SK-N-SH (cell line): ENCODE data around the gene POLDIP3. TPM values are rescaled to one million over a fixed set of nuclear protein-coding genes. Genes with fewer than 3 reads are reported as not detected.

Experiments used
- CTCF ChIA-PET: fragments of 300-600, 350-600 bp; formaldehyde crosslinking; extraction: SDS; loops from one replicate; lab custom pipeline; 2021; lab: Yijun Ruan, JAX
- POLR2A ChIA-PET: fragments of 350-600 bp; sonication (Branson Sonifier 250); formaldehyde crosslinking; extraction: SDS; loops from one replicate; lab custom pipeline; 2020; ENCODE audit warnings: antibody characterized with exemption, inconsistent platforms; lab: Yijun Ruan, JAX
- DNase-seq: peaks from one replicate; pipeline ENCODE4 v3.0.0; 2012
- H2AFZ ChIP-seq: fragments of 200-600 bp; sonication (generic); 2 replicates; pipeline ENCODE4 v1.8.1; 2016; ENCODE audit warnings: antibody characterized with exemption, mild to moderate bottlenecking, low read depth
- H3F3A ChIP-seq: fragments of 200-600 bp; sonication (generic); replicated peaks from 2 replicates; pipeline ENCODE3; 2016; ENCODE audit warnings: antibody characterized with exemption, mild to moderate bottlenecking; ENCODE audit not compliant: insufficient read depth
- H3K27ac ChIP-seq, 2 experiments: fragments of 200-500 bp in 1 of 2; fragments of 200-600 bp in 1 of 2; sonication (Bioruptor generic) in 1 of 2; sonication (generic), shearing (Covaris generic) in 1 of 2; 2 replicates each; pipeline versions ENCODE4 v1.5.1 to v1.6.1; 2014 to 2016; ENCODE audit warnings: low read depth in 2 of 2, inconsistent platforms in 1 of 2, low read length in 1 of 2, mild to moderate bottlenecking in 1 of 2, mixed read lengths in 1 of 2
- H3K27me3 ChIP-seq: fragments of 200-600 bp; sonication (generic), shearing (Covaris generic); 2 replicates; pipeline ENCODE4 v1.6.1; 2016; ENCODE audit warnings: mixed run types; ENCODE audit not compliant: insufficient read depth
- H3K36me3 ChIP-seq, 2 experiments: fragments of 200-500 bp in 1 of 2; fragments of 200-600 bp in 1 of 2; sonication (Bioruptor generic) in 1 of 2; sonication (generic) in 1 of 2; replicated peaks in 1 of 2; 2 replicates each; pipeline versions ENCODE3 to v1.5.1; 2014 to 2016; ENCODE audit warnings: low read length in 1 of 2, mild to moderate bottlenecking in 1 of 2; ENCODE audit not compliant: insufficient read depth in 2 of 2, control insufficient read depth in 1 of 2
- H3K4me1 ChIP-seq, 2 experiments: fragments of 200-500 bp in 1 of 2; fragments of 200-600 bp in 1 of 2; sonication (Bioruptor generic) in 1 of 2; sonication (generic), shearing (Covaris generic) in 1 of 2; 2 replicates each; pipeline versions ENCODE4 v1.5.1 to v1.6.1; 2014 to 2016; ENCODE audit warnings: low read depth in 1 of 2, low read length in 1 of 2, mixed run types in 1 of 2; ENCODE audit not compliant: insufficient read depth in 2 of 2, control insufficient read depth in 1 of 2
- H3K4me2 ChIP-seq: fragments of 200-600 bp; sonication (generic), shearing (Covaris generic); 2 replicates; pipeline ENCODE4 v1.6.1; 2017; ENCODE audit warnings: mixed run types
- H3K4me3 ChIP-seq, 2 experiments: fragments of 200-500 bp in 1 of 2; fragments of 200-600 bp in 1 of 2; sonication (Bioruptor generic) in 1 of 2; sonication (generic), shearing (Covaris generic) in 1 of 2; 2 replicates each; pipeline versions ENCODE4 v1.5.1 to v1.8.1; 2014 to 2016; ENCODE audit warnings: low read depth in 2 of 2, inconsistent platforms in 1 of 2, low read length in 1 of 2, mild to moderate bottlenecking in 1 of 2, mixed read lengths in 1 of 2, moderate library complexity in 1 of 2
- H3K79me2 ChIP-seq: fragments of 200-600 bp; sonication (generic); 2 replicates; pipeline ENCODE4 v1.8.1; 2017; ENCODE audit warnings: mild to moderate bottlenecking; ENCODE audit not compliant: insufficient read depth
- H3K9ac ChIP-seq: fragments of 200-600 bp; sonication (generic); 2 replicates; pipeline ENCODE4 v1.6.1; 2017; ENCODE audit warnings: mixed run types
- H3K9me2 ChIP-seq: fragments of 200-600 bp; sonication (generic); 2 replicates; pipeline ENCODE4 v1.6.1; 2017; ENCODE audit warnings: mixed run types
- H3K9me3 ChIP-seq: fragments of 200-600 bp; sonication (generic); 2 replicates; pipeline ENCODE4 v1.6.1; 2017; ENCODE audit warnings: mixed run types, mild to moderate bottlenecking, moderate library complexity
- H4K20me1 ChIP-seq: fragments of 200-600 bp; sonication (generic); 2 replicates; pipeline ENCODE4 v1.6.1; 2017; ENCODE audit warnings: mild to moderate bottlenecking, mixed run types; ENCODE audit not compliant: insufficient read depth
- ELF1 ChIP-seq: IDR thresholded peaks from 2 replicates; pipeline ENCODE4 v1.4.0; 2012
- EP300 ChIP-seq, 2 experiments: IDR thresholded peaks; 2 replicates each; pipeline versions ENCODE4 v1.4.0 to v1.6.1; 2012; ENCODE audit warnings: borderline replicate concordance in 1 of 2, low read depth in 1 of 2, low read length in 1 of 2
- FOSL2 ChIP-seq: IDR thresholded peaks from 2 replicates; pipeline ENCODE4 v1.4.0; 2012; ENCODE audit warnings: low read depth, mild to moderate bottlenecking, moderate library complexity, borderline replicate concordance
- FOXJ3 ChIP-seq: sonication (generic); formaldehyde crosslinking; IDR thresholded peaks from 2 replicates; pipeline ENCODE4 v1.5.1; 2020; ENCODE audit warnings: mild to moderate bottlenecking, missing genetic modification reagents
- FOXM1 ChIP-seq: IDR thresholded peaks from 2 replicates; pipeline ENCODE4 v1.4.0; 2012; ENCODE audit warnings: low read depth, mild to moderate bottlenecking
- GATA2 ChIP-seq: sonication (generic); formaldehyde crosslinking; IDR thresholded peaks from 2 replicates; pipeline ENCODE4 v1.5.0; 2020; ENCODE audit warnings: mild to moderate bottlenecking, missing genetic modification reagents
- JUND ChIP-seq: IDR thresholded peaks from 2 replicates; pipeline ENCODE4 v1.4.0; 2012
- MAX ChIP-seq: IDR thresholded peaks from 2 replicates; pipeline ENCODE4 v1.4.0; 2012; ENCODE audit warnings: low read depth
- NFIC ChIP-seq: IDR thresholded peaks from 2 replicates; pipeline ENCODE4 v1.4.0; 2012; ENCODE audit warnings: borderline replicate concordance
- NRF1 ChIP-seq: IDR thresholded peaks from 2 replicates; pipeline ENCODE4 v1.6.1; 2012; ENCODE audit warnings: low read depth, mild to moderate bottlenecking, low read length
- PBX3 ChIP-seq: IDR thresholded peaks from 2 replicates; pipeline ENCODE4; 2012
- POLR2AphosphoS5 ChIP-seq: IDR thresholded peaks from 2 replicates; pipeline ENCODE4 v1.6.1; 2012; ENCODE audit warnings: low read depth, low read length
- RAD21 ChIP-seq: IDR thresholded peaks from 2 replicates; pipeline ENCODE4 v1.6.1; 2012; ENCODE audit warnings: mild to moderate bottlenecking, low read length
- RCOR1 ChIP-seq: fragments of 150-350 bp; IDR thresholded peaks from 2 replicates; pipeline ENCODE4 v1.6.1; 2017; ENCODE audit warnings: antibody characterized with exemption, low read length
- REST ChIP-seq: IDR thresholded peaks from 2 replicates; pipeline ENCODE4 v1.6.1; 2012; ENCODE audit warnings: mild to moderate bottlenecking, low read depth, low read length, moderate library complexity
- TAF1 ChIP-seq: IDR thresholded peaks from 2 replicates; pipeline ENCODE4 v1.6.1; 2012; ENCODE audit warnings: low read depth, mild to moderate bottlenecking, low read length, moderate library complexity, borderline replicate concordance
- TCF12 ChIP-seq: IDR thresholded peaks from 2 replicates; pipeline ENCODE4 v1.4.0; 2012
- TEAD4 ChIP-seq: IDR thresholded peaks from 2 replicates; pipeline ENCODE4 v1.4.0; 2012; ENCODE audit warnings: mild to moderate bottlenecking, borderline replicate concordance; ENCODE audit not compliant: insufficient read depth
- YY1 ChIP-seq: IDR thresholded peaks from 2 replicates; pipeline ENCODE4 v1.4.0; 2012; ENCODE audit warnings: low read depth, mild to moderate bottlenecking
- ZBTB33 ChIP-seq: IDR thresholded peaks from 2 replicates; pipeline ENCODE4 v1.4.0; 2012; ENCODE audit warnings: low read depth, borderline replicate concordance
- WGBS: methylation state at CpG from one replicate; pipeline ENCODE4 v1.1.6; 2017; ENCODE audit warnings: low lambda C conversion rate; 5-methylcytosine and 5-hydroxymethylcytosine counted together
- polyA plus RNA-seq, 3 experiments: library from polyadenylated mRNA; depleted of rRNA; stranded (reverse); fragments of >200 nt; gene quantifications; 2 replicates each; pipeline ENCODE4 v1.2.3, GENCODE V29; 2012

The POLDIP3 gene
- polyA plus RNA-seq, 1 of the 3 experiments (the other 2 are of a cell fraction) = 18.8 TPM

GRCh38 chr22:42560381-42560780 lies 54.3 kb downstream of the POLDIP3 start (continued):
- TF ChIP-seq PBX3 (no peak), GATA2 (CRISPR knock-in tag) (no peak), FOXJ3 (CRISPR knock-in tag) (no peak), RCOR1 (no peak)

GRCh38 chr22:42553475-42554361 lies 61.0 kb downstream of the POLDIP3 start, which contains the start of gene SERHL2:
Gene SERHL2 (plus strand): TSS chr22:42553956. CDS start chr22:42554021, 65 bp downstream.
- H4K20me1 ChIP-seq = no peaks in the 10 kb centered on the region
- H3K36me3 ChIP-seq = no peaks in the 10 kb centered on the region
- H3F3A ChIP-seq = no peaks in the 10 kb centered on the region
- ChIA-PET CTCF (no interaction called here), POLR2A (no interaction called here)
- TF ChIP-seq FOXM1 = no peak
- TF ChIP-seq ZBTB33 = no peak
- TF ChIP-seq MAX = no peak
- no peak for TF ChIP-seq JUND
- no peak for TF ChIP-seq EP300 (IDR thresholded peaks at IDR 0.05; ENCODE audit: borderline replicate concordance in 1 of 2, low read depth in 1 of 2, low read length in 1 of 2)
- TF ChIP-seq FOSL2 = no peak
- no peak for TF ChIP-seq TCF12
- TF ChIP-seq REST = no peak
- TF ChIP-seq ELF1 = no peak
- no peak for TF ChIP-seq RAD21
- no peak for TF ChIP-seq NRF1
- TF ChIP-seq PBX3 = no peak
- no peak for TF ChIP-seq YY1
- TF ChIP-seq RCOR1 = no peak
- no peak for TF ChIP-seq NFIC
- TF ChIP-seq TAF1 = no peak
- TF ChIP-seq TEAD4 = no peak
- TF ChIP-seq POLR2AphosphoS5 = no peak
- H3K9me3 ChIP-seq = no peaks in the 10 kb centered on the region
- H2AFZ ChIP-seq = peak within 1 kb of the TSS; percentile 63
- H3K4me1 ChIP-seq = no peaks in the 10 kb centered on the region; a peak in 1 of 4 replicates
- H3K9me2 ChIP-seq = no peaks in the 10 kb centered on the region
- 0 out of 2 replicates have a peak within 1 kb of the TSS, but pooled peaks have one; percentile 36 for H3K9ac ChIP-seq
- H3K79me2 ChIP-seq = no peaks in the 10 kb centered on the region
- 23% methylated on average over 22 of the region's 75 CpGs for WGBS
- H3K4me2 ChIP-seq = peak within 1 kb of the TSS; percentile 69
- H3K4me3 ChIP-seq = peak within 1 kb of the TSS; percentile 37 to 45; a peak in 3 of 4 replicates
- peak; percentile 90 for DNase-seq
- no peaks in the 10 kb centered on the region for H3K27me3 ChIP-seq
- H3K27ac ChIP-seq = no peak within 1 kb of the TSS
